Measurements from ENCODE around the gene CPNE7. TPM values are rescaled to one million over a fixed set of nuclear protein-coding genes. Genes with fewer than 3 reads are reported as not detected.

CPNE7 gene
- polyA plus RNA-seq, 1 experiment, result 7.5 TPM

- POLR2A ChIA-PET, result no interaction called here
Observed at GRCh38 chr16:89579351-89579750, 3.8 kb downstream of the CPNE7 start.

GRCh38 chr16:89581045-89581695 lies 5.6 kb downstream of the CPNE7 start:
- Histone ChIP-seq H3K4me3 (ENCODE audit: low read depth, low read length) (no peak overlapping the region), H3K27me3 (ENCODE audit: control insufficient read depth, insufficient read depth, low read length) (no peaks in the 10 kb centered on the region), H3K27ac (ENCODE audit: low read depth, low read length) (peak overlapping the region; percentile 97), H3K9me3 (ENCODE audit: control insufficient read depth, insufficient read depth, low read length) (peaks cover 10% of the 10 kb centered on the region)
- ChIA-PET CTCF (no interaction called here), POLR2A (interaction anchor here (0.6 to 1.2 kb wide), 4 partner anchors 15 to 71 kb away, joined by 3 to 17 read pairs (median 6); no protein-coding TSS in a partner anchor)
- DNase-seq (ENCODE audit: low read depth, low spot score), result peak; percentile 96
- TF ChIP-seq, protein P1, sequence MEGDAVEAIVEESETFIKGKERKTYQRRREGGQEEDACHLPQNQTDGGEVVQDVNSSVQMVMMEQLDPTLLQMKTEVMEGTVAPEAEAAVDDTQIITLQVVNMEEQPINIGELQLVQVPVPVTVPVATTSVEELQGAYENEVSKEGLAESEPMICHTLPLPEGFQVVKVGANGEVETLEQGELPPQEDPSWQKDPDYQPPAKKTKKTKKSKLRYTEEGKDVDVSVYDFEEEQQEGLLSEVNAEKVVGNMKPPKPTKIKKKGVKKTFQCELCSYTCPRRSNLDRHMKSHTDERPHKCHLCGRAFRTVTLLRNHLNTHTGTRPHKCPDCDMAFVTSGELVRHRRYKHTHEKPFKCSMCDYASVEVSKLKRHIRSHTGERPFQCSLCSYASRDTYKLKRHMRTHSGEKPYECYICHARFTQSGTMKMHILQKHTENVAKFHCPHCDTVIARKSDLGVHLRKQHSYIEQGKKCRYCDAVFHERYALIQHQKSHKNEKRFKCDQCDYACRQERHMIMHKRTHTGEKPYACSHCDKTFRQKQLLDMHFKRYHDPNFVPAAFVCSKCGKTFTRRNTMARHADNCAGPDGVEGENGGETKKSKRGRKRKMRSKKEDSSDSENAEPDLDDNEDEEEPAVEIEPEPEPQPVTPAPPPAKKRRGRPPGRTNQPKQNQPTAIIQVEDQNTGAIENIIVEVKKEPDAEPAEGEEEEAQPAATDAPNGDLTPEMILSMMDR (IDR thresholded peaks at IDR 0.05; ENCODE audit: low read depth, low read length), result no peak

More at GRCh38 chr16:89579351-89579750, 3.8 kb downstream of the CPNE7 start:
- H3K4me3 ChIP-seq (ENCODE audit: low read depth, low read length), result no peak overlapping the region
- H3K9me3 ChIP-seq (ENCODE audit: control insufficient read depth, insufficient read depth, low read length), result peaks cover 10% of the 10 kb centered on the region
- no peak for DNase-seq (ENCODE audit: low read depth, low spot score)
- CTCF ChIA-PET, result no interaction called here
- TF ChIP-seq, protein P1 (IDR thresholded peaks at IDR 0.05; ENCODE audit: low read depth, low read length), result no peak
- no peak overlapping the region for H3K27ac ChIP-seq (ENCODE audit: low read depth, low read length)
- H3K27me3 ChIP-seq (ENCODE audit: control insufficient read depth, insufficient read depth, low read length), result no peaks in the 10 kb centered on the region

- Histone ChIP-seq H3K9me3 (ENCODE audit: control insufficient read depth, insufficient read depth, low read length) (peaks cover 14% of the 10 kb centered on the region), H3K27ac (ENCODE audit: low read depth, low read length) (peak overlapping the region; percentile 97), H3K27me3 (ENCODE audit: control insufficient read depth, insufficient read depth, low read length) (no peaks in the 10 kb centered on the region), H3K4me3 (ENCODE audit: low read depth, low read length) (no peak overlapping the region)
- POLR2A ChIA-PET, result interaction anchor here (0.6 to 1.2 kb wide), 4 partner anchors 16 to 71 kb away, joined by 3 to 17 read pairs (median 6); no protein-coding TSS in a partner anchor
- DNase-seq (ENCODE audit: low read depth, low spot score), result no peak
- CTCF ChIA-PET, result no interaction called here
- TF ChIP-seq, protein P1 (IDR thresholded peaks at IDR 0.05; ENCODE audit: low read depth, low read length), result no peak
Observed at GRCh38 chr16:89581861-89582563, 6.5 kb downstream of the CPNE7 start.

DNA sequence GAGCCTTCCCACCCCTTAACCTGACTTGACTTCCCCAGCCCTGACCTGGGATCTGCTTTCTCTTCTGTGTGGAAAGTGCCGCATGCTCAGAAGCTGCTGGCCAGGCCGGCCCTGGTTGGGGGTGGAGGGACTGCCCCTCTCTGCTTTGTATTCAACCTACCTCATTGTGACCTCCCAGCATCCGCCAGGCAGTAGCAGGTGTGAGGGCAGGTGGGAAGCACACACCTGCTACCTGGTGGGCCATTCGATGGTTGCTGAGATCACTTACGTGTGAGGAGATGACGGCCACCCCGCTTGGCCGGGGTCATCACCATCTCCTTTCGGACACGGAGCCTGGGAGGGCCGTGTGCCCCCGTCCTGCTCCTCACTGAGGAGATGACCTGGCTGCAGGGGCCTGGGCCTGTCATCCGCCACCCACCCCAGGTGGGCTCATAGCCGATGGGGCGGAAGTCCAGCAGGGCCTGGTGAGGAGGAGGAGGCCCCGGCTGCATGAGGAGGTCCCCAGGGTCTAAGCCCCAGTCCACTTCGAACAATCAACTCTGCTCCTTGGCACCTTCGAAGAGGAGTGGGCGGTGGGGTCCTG lies 7.1 kb downstream of the CPNE7 start:
- DNase-seq (ENCODE audit: low read depth, low spot score), result no peak
- no peak overlapping the region for H3K4me3 ChIP-seq (ENCODE audit: low read depth, low read length)
- no peaks in the 10 kb centered on the region for H3K27me3 ChIP-seq (ENCODE audit: control insufficient read depth, insufficient read depth, low read length)
- TF ChIP-seq, protein P1 (IDR thresholded peaks at IDR 0.05; ENCODE audit: low read depth, low read length), result no peak
- ChIA-PET CTCF (no interaction called here), POLR2A (no interaction called here)
- H3K27ac ChIP-seq (ENCODE audit: low read depth, low read length), result peak overlapping the region; percentile 97
- H3K9me3 ChIP-seq (ENCODE audit: control insufficient read depth, insufficient read depth, low read length), result peaks cover 19% of the 10 kb centered on the region

Measured in AG04450 (cell line).